OCI-LY3 (cell line): Measurements from ENCODE around the gene KIAA1671.

Experiments used
- H2AFZ ChIP-seq: fragments of 200-600, 300-600 bp; shearing (Covaris generic); 2 replicates; pipeline ENCODE4 v1.6.0; 2014; ENCODE audit warnings: antibody characterized with exemption, low read depth, low read length
- H3K27ac ChIP-seq: fragments of 200-600, 300-600 bp; sonication (generic); 2 replicates; pipeline ENCODE4 v1.5.1; 2014; ENCODE audit warnings: mild to moderate bottlenecking, low read length, moderate library complexity, mixed read lengths
- H3K27me3 ChIP-seq: fragments of 200-600, 300-600 bp; sonication (generic); 2 replicates; pipeline ENCODE4 v1.6.1; 2014; ENCODE audit warnings: low read depth, low read length, mixed read lengths
- H3K36me3 ChIP-seq: fragments of 200-600, 300-600 bp; sonication (generic); replicated peaks from 2 replicates; pipeline ENCODE3; 2014; ENCODE audit warnings: low read depth, low read length, mixed read lengths
- H3K4me1 ChIP-seq: fragments of 300-600, 200-600 bp; sonication (generic); 2 replicates; pipeline ENCODE4 v1.6.1; 2014; ENCODE audit warnings: low read length, mixed read lengths
- H3K4me2 ChIP-seq: fragments of 200-600, 300-600 bp; sonication (generic); 2 replicates; pipeline ENCODE4 v1.6.1; 2014; ENCODE audit warnings: low read length, mixed read lengths
- H3K4me3 ChIP-seq: fragments of 300-600, 200-600 bp; sonication (generic); 2 replicates; pipeline ENCODE4 v1.5.1; 2014; ENCODE audit warnings: antibody characterized with exemption, mild to moderate bottlenecking, low read length, moderate library complexity
- H3K79me2 ChIP-seq: fragments of 300-600, 200-600 bp; shearing (Covaris generic); 2 replicates; pipeline ENCODE4 v1.6.1; 2014; ENCODE audit warnings: mild to moderate bottlenecking, low read length, mixed read lengths
- H3K9ac ChIP-seq: fragments of 300-600, 200-600 bp; shearing (Covaris generic); 2 replicates; pipeline ENCODE4 v1.6.0; 2014; ENCODE audit warnings: mild to moderate bottlenecking, low read length, moderate library complexity
- H3K9me3 ChIP-seq: fragments of 200-600, 300-600 bp; shearing (Covaris generic); 2 replicates; pipeline ENCODE4 v1.6.1; 2014; ENCODE audit warnings: low read length, mixed read lengths; ENCODE audit not compliant: insufficient read depth
- H4K20me1 ChIP-seq: fragments of 200-600, 300-600 bp; sonication (generic); 2 replicates; pipeline ENCODE4 v1.6.1; 2016; ENCODE audit warnings: low read length, mixed read lengths; ENCODE audit not compliant: insufficient read depth
- EZH2phosphoT487 ChIP-seq: fragments of 200-600 bp; shearing (Covaris generic); IDR thresholded peaks from 2 replicates; pipeline ENCODE4 v1.6.1; 2018; ENCODE audit warnings: antibody characterized with exemption, mixed run types, low read depth
- TF ChIP-seq, protein P1 (sequence below): fragments of 200-600, 300-600 bp; sonication (generic); IDR thresholded peaks from 2 replicates; pipeline ENCODE4 v1.5.1; 2014; ENCODE audit warnings: antibody characterized with exemption, low read length, low read depth

The KIAA1671 gene

DNA sequence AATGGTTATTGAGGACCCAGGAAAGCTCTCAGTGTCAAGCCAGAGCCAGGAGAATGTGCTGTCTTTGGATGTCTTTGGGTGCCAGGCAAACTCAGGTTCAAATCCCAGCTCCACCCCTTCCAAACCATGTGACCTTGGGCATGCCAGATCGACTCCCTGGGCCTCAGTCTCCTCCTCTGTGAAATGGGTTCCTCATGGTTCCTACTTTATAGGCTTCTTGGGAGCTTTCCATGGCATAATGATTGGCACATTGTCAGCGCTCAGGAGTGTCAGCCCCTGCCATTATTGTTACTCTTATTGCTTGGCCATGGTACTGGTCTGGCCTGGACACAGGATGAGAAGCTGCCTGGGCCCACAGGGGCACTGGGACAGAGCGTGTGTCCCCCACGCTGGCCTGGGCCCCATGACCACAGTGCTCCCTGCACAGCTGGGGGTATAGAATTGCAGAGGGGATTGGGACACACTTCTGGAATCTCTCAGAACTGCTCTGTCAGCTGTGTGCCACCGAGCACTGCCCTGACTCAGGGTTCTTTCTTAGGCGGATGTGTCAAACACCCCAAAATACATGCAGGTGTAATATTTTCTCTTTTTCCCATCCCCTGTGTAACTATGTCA lies 209.5 kb downstream of the KIAA1671 start:
- H3K9me3 ChIP-seq: no peaks in the 10 kb centered on the region
- H2AFZ ChIP-seq: no peak overlapping the region
- H4K20me1 ChIP-seq: no peaks in the 10 kb centered on the region
- no peak overlapping the region for H3K27ac ChIP-seq
- H3K79me2 ChIP-seq: no peaks in the 10 kb centered on the region
- no peak overlapping the region for H3K9ac ChIP-seq
- H3K4me3 ChIP-seq: no peak overlapping the region
- H3K36me3 ChIP-seq: no peaks in the 10 kb centered on the region
- peaks cover 7% of the 10 kb centered on the region for H3K27me3 ChIP-seq
- TF ChIP-seq EZH2phosphoT487: no peak
- TF ChIP-seq, protein P1, sequence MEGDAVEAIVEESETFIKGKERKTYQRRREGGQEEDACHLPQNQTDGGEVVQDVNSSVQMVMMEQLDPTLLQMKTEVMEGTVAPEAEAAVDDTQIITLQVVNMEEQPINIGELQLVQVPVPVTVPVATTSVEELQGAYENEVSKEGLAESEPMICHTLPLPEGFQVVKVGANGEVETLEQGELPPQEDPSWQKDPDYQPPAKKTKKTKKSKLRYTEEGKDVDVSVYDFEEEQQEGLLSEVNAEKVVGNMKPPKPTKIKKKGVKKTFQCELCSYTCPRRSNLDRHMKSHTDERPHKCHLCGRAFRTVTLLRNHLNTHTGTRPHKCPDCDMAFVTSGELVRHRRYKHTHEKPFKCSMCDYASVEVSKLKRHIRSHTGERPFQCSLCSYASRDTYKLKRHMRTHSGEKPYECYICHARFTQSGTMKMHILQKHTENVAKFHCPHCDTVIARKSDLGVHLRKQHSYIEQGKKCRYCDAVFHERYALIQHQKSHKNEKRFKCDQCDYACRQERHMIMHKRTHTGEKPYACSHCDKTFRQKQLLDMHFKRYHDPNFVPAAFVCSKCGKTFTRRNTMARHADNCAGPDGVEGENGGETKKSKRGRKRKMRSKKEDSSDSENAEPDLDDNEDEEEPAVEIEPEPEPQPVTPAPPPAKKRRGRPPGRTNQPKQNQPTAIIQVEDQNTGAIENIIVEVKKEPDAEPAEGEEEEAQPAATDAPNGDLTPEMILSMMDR: no peak
- H3K4me1 ChIP-seq: no peaks in the 10 kb centered on the region
- no peak overlapping the region for H3K4me2 ChIP-seq

- Histone ChIP-seq H2AFZ (no peak overlapping the region), H4K20me1 (no peaks in the 10 kb centered on the region), H3K9me3 (no peaks in the 10 kb centered on the region), H3K4me1 (no peaks in the 10 kb centered on the region), H3K36me3 (no peaks in the 10 kb centered on the region), H3K79me2 (no peaks in the 10 kb centered on the region), H3K27ac (no peak overlapping the region), H3K4me3 (no peak overlapping the region), H3K9ac (no peak overlapping the region), H3K27me3 (peaks cover 12% of the 10 kb centered on the region), H3K4me2 (no peak overlapping the region)
- TF ChIP-seq, protein P1: no peak
- no peak for TF ChIP-seq EZH2phosphoT487
Measured at GRCh38 chr22:25162561-25162960, 210.0 kb downstream of the KIAA1671 start.

DNA sequence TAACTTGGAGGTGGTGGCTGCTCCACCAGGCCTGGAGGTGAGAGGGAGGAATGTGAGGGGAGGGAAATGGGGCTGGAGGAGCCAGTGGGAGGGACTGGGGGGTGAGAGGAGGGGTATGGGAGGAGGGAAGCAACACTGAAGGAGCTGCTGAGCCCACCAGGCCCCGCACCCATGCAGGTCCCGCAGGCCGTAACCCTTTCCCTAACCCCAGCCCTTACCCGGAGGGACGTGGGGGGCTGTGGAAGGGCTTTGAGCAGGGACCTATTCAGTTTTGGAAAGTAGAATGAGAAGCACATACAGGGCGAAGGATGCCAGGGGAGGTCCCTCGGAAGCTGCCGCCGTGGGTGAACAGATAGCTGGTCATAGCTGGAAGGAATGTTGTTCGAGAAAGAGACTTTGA lies 213.3 kb downstream of the KIAA1671 start:
- Histone ChIP-seq H3K4me2 (no peak overlapping the region), H3K27me3 (peaks cover 17% of the 10 kb centered on the region), H2AFZ (no peak overlapping the region), H3K79me2 (no peaks in the 10 kb centered on the region), H3K9me3 (no peaks in the 10 kb centered on the region), H3K36me3 (no peaks in the 10 kb centered on the region), H3K27ac (no peak overlapping the region), H3K4me3 (no peak overlapping the region), H3K4me1 (no peaks in the 10 kb centered on the region), H3K9ac (no peak overlapping the region), H4K20me1 (no peaks in the 10 kb centered on the region)
- TF ChIP-seq, protein P1: no peak
- no peak for TF ChIP-seq EZH2phosphoT487

- no peak for TF ChIP-seq EZH2phosphoT487
- TF ChIP-seq, protein P1: no peak
- H4K20me1 ChIP-seq: no peaks in the 10 kb centered on the region
- no peaks in the 10 kb centered on the region for H3K36me3 ChIP-seq
- H3K27me3 ChIP-seq: peaks cover 17% of the 10 kb centered on the region
- H3K4me2 ChIP-seq: no peak overlapping the region
- H3K4me3 ChIP-seq: no peak overlapping the region
- H2AFZ ChIP-seq: no peak overlapping the region
- H3K9ac ChIP-seq: no peak overlapping the region
- no peaks in the 10 kb centered on the region for H3K9me3 ChIP-seq
- H3K4me1 ChIP-seq: no peaks in the 10 kb centered on the region
- H3K27ac ChIP-seq: no peak overlapping the region
- no peaks in the 10 kb centered on the region for H3K79me2 ChIP-seq
Measured at GRCh38 chr22:25166266-25167040, 213.9 kb downstream of the KIAA1671 start.
